ENCODE measurements around the gene VDAC2. TPM values are rescaled to one million over a fixed set of nuclear protein-coding genes. Genes with fewer than 3 reads are reported as not detected.

The VDAC2 gene
- total and polyA plus RNA-seq, 2 experiments from 2014 or later = 242 to 311 TPM

GRCh38 chr10:75245354-75246250, 35.0 kb downstream of the VDAC2 start:
- peak; percentile 58 for ATAC-seq
- no peak overlapping the region; the same call in 2 of the 3 replicates for H3K4me3 Mint-ChIP-seq
- H3K4me2 ChIP-seq = no peak overlapping the region

More at GRCh38 chr10:75245354-75246250, 35.0 kb downstream of the VDAC2 start:
- Histone ChIP-seq H3K36me3 (ENCODE audit: insufficient read depth) (no peaks in the 10 kb centered on the region), H3F3A (replicated peaks; ENCODE audit: low read depth) (no peaks in the 10 kb centered on the region), H3K27me3 (ENCODE audit: insufficient read depth) (no peaks in the 10 kb centered on the region), H3K79me2 (replicated peaks; ENCODE audit: insufficient read depth) (no peaks in the 10 kb centered on the region), H3K4me3 (no peak overlapping the region), H3K4me1 (ENCODE audit: insufficient read depth) (peaks cover 6% of the 10 kb centered on the region; the same call in 1 of the 2 replicates), H3K27ac (ENCODE audit: low read depth) (no peak overlapping the region), H4K20me1 (replicated peaks; ENCODE audit: insufficient read depth) (no peaks in the 10 kb centered on the region), H2AFZ (no peak overlapping the region), H3K9me2 (ENCODE audit: insufficient read depth) (no peaks in the 10 kb centered on the region)
- no peaks in the 10 kb centered on the region for H3K36me3 Mint-ChIP-seq (ENCODE audit: low read depth)
- DNase-seq (ENCODE audit: low spot score) = no peak
- TF ChIP-seq ETS1 (IDR thresholded peaks at IDR 0.05) (no peak), EZH2phosphoT487 (IDR thresholded peaks at IDR 0.05; ENCODE audit: unreplicated experiment) (no peak), ZNF331 (CRISPR knock-in tag; IDR thresholded peaks at IDR 0.05; ENCODE audit: low read depth) (no peak), REST (IDR thresholded peaks at IDR 0.05; ENCODE audit: unreplicated experiment) (no peak), CREB1 (CRISPR knock-in tag; IDR thresholded peaks at IDR 0.05; ENCODE audit: low read depth) (no peak), ZNF114 (CRISPR knock-in tag; IDR thresholded peaks at IDR 0.05) (no peak), CTCF (conservative IDR thresholded peaks at IDR 0.05; ENCODE audit: low read depth in 2 of 2) (no peak), EZH2 (IDR thresholded peaks at IDR 0.05; ENCODE audit: low read depth, unreplicated experiment) (no peak), JUNB (IDR thresholded peaks at IDR 0.05; ENCODE audit: unreplicated experiment) (no peak)
- no peak overlapping the region for H3K27ac Mint-ChIP-seq
- H3K9me3 Mint-ChIP-seq = no peaks in the 10 kb centered on the region
- H3K4me1 Mint-ChIP-seq = peaks cover 5% of the 10 kb centered on the region; the same call in 2 of the 3 replicates
- H3K27me3 Mint-ChIP-seq (ENCODE audit: insufficient read depth, low read depth, poor library complexity) = peaks cover 3% of the 10 kb centered on the region

Measured in GM23338 (cell line).